Fibroblast of pulmonary artery (primary cell): ENCODE data around the gene AKIP1.
"Not testable (repeated sequence)": the region's sequence is repeated elsewhere in the genome, so short reads cannot be mapped to it uniquely, and the experiment has no call there.

Source experiments
- DNase-seq: peaks from one replicate; pipeline ENCODE4 v3.0.0-alpha.2; 2010; ENCODE audit warnings: low read depth
- H3K4me3 ChIP-seq: replicated peaks from 2 replicates; pipeline ENCODE4 v1.5.1; 2011; ENCODE audit warnings: low read depth, mild to moderate bottlenecking, control low read depth, low read length, moderate library complexity
- CTCF ChIP-seq: IDR thresholded peaks from 2 replicates; pipeline ENCODE4 v1.5.1; 2011; ENCODE audit warnings: mild to moderate bottlenecking, control low read depth, low read length, inconsistent platforms; ENCODE audit errors: missing control alignments

The AKIP1 gene

GRCh38 chr11:8930456-8931175, 19.6 kb downstream of the AKIP1 start:
- no peak for DNase-seq
- H3K4me3 ChIP-seq = no peak overlapping the region
- no peak for TF ChIP-seq CTCF

- no peak for DNase-seq
- H3K4me3 ChIP-seq = no peak within 1 kb of the TSS
- no peak for TF ChIP-seq CTCF
Observed at GRCh38 chr11:8932564-8933180, 21.7 kb downstream of the AKIP1 start, which contains the start of gene C11orf16. C11orf16 (minus strand) TSS chr11:8932947; CDS start chr11:8932308, 639 bp downstream.

GRCh38 chr11:8933931-8934330, 22.9 kb downstream of the AKIP1 start:
- no peak overlapping the region for H3K4me3 ChIP-seq
- DNase-seq = no peak
- peak; percentile 4 for TF ChIP-seq CTCF

GRCh38 chr11:8934742-8935488, 23.9 kb downstream of the AKIP1 start:
- no peak for TF ChIP-seq CTCF
- no peak overlapping the region for H3K4me3 ChIP-seq
- DNase-seq = peak; percentile 71

- DNase-seq, H3K4me3 ChIP-seq: not testable (repeated sequence)
Observed at GRCh38 chr11:8935789-8936188, 24.8 kb downstream of the AKIP1 start.

- H3K4me3 ChIP-seq = no peak overlapping the region
- no peak for TF ChIP-seq CTCF
Observed at GRCh38 chr11:8937159-8937558, 26.2 kb downstream of the AKIP1 start.

GRCh38 chr11:8937659-8938058, 26.7 kb downstream of the AKIP1 start:
- H3K4me3 ChIP-seq = no peak overlapping the region
- no peak for TF ChIP-seq CTCF
- no peak for DNase-seq

More at GRCh38 chr11:8937159-8937558, 26.2 kb downstream of the AKIP1 start:
- DNase-seq = no peak
